Neural cell (in vitro differentiated cells): ENCODE results near the gene PHACTR2. TPM values are rescaled to one million over a fixed set of nuclear protein-coding genes. Genes with fewer than 3 reads are reported as not detected.

ENCODE experiments used
- H2AFZ ChIP-seq: fragments of 200-600, 300-800 bp; sonication (generic), shearing (Covaris generic); 2 replicates; pipeline ENCODE4 v1.6.0; 2014; ENCODE audit warnings: low read depth, mild to moderate bottlenecking, antibody characterized with exemption, low read length, moderate library complexity
- H3F3A ChIP-seq: fragments of 200-600 bp; shearing (Covaris generic); 2 replicates; pipeline ENCODE4 v1.6.1; 2016; ENCODE audit warnings: mild to moderate bottlenecking, moderate library complexity, mixed read lengths, antibody characterized with exemption, low read length; ENCODE audit not compliant: insufficient read depth, poor library complexity, severe bottlenecking
- H3K27ac ChIP-seq: fragments of 200-600, 300-800 bp; sonication (generic), shearing (Covaris generic); 2 replicates; pipeline ENCODE4 v1.5.1; 2014; ENCODE audit warnings: mild to moderate bottlenecking, low read length, moderate library complexity
- H3K27me3 ChIP-seq: fragments of 300-800, 200-600 bp; sonication (generic), shearing (Covaris generic); 2 replicates; pipeline ENCODE4 v1.6.0; 2014; ENCODE audit warnings: mild to moderate bottlenecking, low read depth, low read length, moderate library complexity; ENCODE audit not compliant: insufficient read depth
- H3K36me3 ChIP-seq: fragments of 300-800, 200-600 bp; sonication (generic), shearing (Covaris generic); 2 replicates; pipeline ENCODE4 v1.5.1; 2014; ENCODE audit warnings: mild to moderate bottlenecking, antibody characterized with exemption, low read length, moderate library complexity; ENCODE audit not compliant: insufficient read depth
- H3K4me2 ChIP-seq: fragments of 300-800, 200-600 bp; sonication (generic), shearing (Covaris generic); 2 replicates; pipeline ENCODE4 v1.6.0; 2014; ENCODE audit warnings: mild to moderate bottlenecking, low read length
- H3K4me3 ChIP-seq: fragments of 300-800, 200-600 bp; sonication (generic), shearing (Covaris generic); 2 replicates; pipeline ENCODE4 v1.5.1; 2014; ENCODE audit warnings: mild to moderate bottlenecking, low read length, moderate library complexity
- H3K79me2 ChIP-seq: fragments of 200-600 bp; shearing (Covaris generic); replicated peaks from 2 replicates; pipeline ENCODE4 v1.6.0; 2014; ENCODE audit warnings: mild to moderate bottlenecking, low read length, moderate library complexity; ENCODE audit not compliant: insufficient read depth
- H3K9ac ChIP-seq: fragments of 300-800, 200-600 bp; sonication (generic), shearing (Covaris generic); 2 replicates; pipeline ENCODE4 v1.6.1; 2016; ENCODE audit warnings: mild to moderate bottlenecking, low read length, mixed read lengths
- H3K9me2 ChIP-seq: fragments of 200-600 bp; shearing (Covaris generic); 2 replicates; pipeline ENCODE4 v1.6.1; 2016; ENCODE audit warnings: mild to moderate bottlenecking, low read length, mixed read lengths; ENCODE audit not compliant: insufficient read depth
- H3K9me3 ChIP-seq: fragments of 200-600, 300-800 bp; sonication (generic), shearing (Covaris generic); 2 replicates; pipeline ENCODE4 v1.6.1; 2016; ENCODE audit warnings: mild to moderate bottlenecking, mixed run types, low read length, moderate library complexity, mixed read lengths
- H4K20me1 ChIP-seq: fragments of 200-600 bp; shearing (Covaris generic); 2 replicates; pipeline ENCODE4 v1.6.1; 2016; ENCODE audit warnings: mild to moderate bottlenecking, mixed run types; ENCODE audit not compliant: insufficient read depth
- CTCF ChIP-seq: fragments of 450-650 bp; IDR thresholded peaks from 2 replicates; pipeline ENCODE4 v1.5.1; 2014; ENCODE audit warnings: antibody characterized with exemption, mild to moderate bottlenecking, moderate library complexity; ENCODE audit not compliant: poor library complexity, severe bottlenecking
- EP300 ChIP-seq: fragments of 450-650 bp; conservative IDR thresholded peaks from 2 replicates; pipeline ENCODE4 v1.6.1; 2014; ENCODE audit warnings: antibody characterized with exemption, mild to moderate bottlenecking, moderate library complexity; ENCODE audit not compliant: poor library complexity, severe bottlenecking
- EZH2 ChIP-seq: fragments of 200-600, 300-800 bp; shearing (Covaris generic), sonication (generic); IDR thresholded peaks from 2 replicates; pipeline ENCODE4 v1.6.1; 2014; ENCODE audit warnings: antibody characterized with exemption, low read length, borderline replicate concordance, mild to moderate bottlenecking; ENCODE audit not compliant: insufficient read depth, poor library complexity, severe bottlenecking
- MXI1 ChIP-seq: fragments of 450-650 bp; conservative IDR thresholded peaks from 2 replicates; pipeline ENCODE4 v1.6.1; 2014; ENCODE audit warnings: antibody characterized with exemption, mild to moderate bottlenecking; ENCODE audit not compliant: poor library complexity, severe bottlenecking
- POLR2AphosphoS5 ChIP-seq: IDR thresholded peaks from 2 replicates; pipeline ENCODE4 v1.6.1; 2012
- RAD21 ChIP-seq: fragments of 450-650 bp; conservative IDR thresholded peaks from 2 replicates; pipeline ENCODE4 v1.6.1; 2014; ENCODE audit warnings: antibody characterized with exemption, mild to moderate bottlenecking, moderate library complexity
- REST ChIP-seq: IDR thresholded peaks from 2 replicates; pipeline ENCODE4 v1.6.1; 2012; ENCODE audit warnings: borderline replicate concordance
- SMC3 ChIP-seq: fragments of 450-650 bp; conservative IDR thresholded peaks from 2 replicates; pipeline ENCODE4 v1.6.1; 2014; ENCODE audit warnings: antibody characterized with exemption, mild to moderate bottlenecking, moderate library complexity; ENCODE audit not compliant: poor library complexity
- TAF1 ChIP-seq: IDR thresholded peaks from 2 replicates; pipeline ENCODE4 v1.6.1; 2012; ENCODE audit warnings: low read depth
- polyA plus RNA-seq: library from polyadenylated mRNA; depleted of rRNA; stranded (reverse); fragments of >200 nt; gene quantifications from 2 replicates; pipeline ENCODE4 v1.2.3, GENCODE V29; 2014

Gene PHACTR2
- polyA plus RNA-seq, 1 donor from 2014 or later: 2.8 TPM

- Histone ChIP-seq H3K9me3 (no peaks in the 10 kb centered on the region), H3K27me3 (no peaks in the 10 kb centered on the region), H3K9me2 (no peaks in the 10 kb centered on the region), H4K20me1 (no peaks in the 10 kb centered on the region), H2AFZ (no peak overlapping the region), H3K9ac (no peak overlapping the region), H3K27ac (no peak overlapping the region), H3K79me2 (no peaks in the 10 kb centered on the region), H3K36me3 (no peaks in the 10 kb centered on the region), H3F3A (no peaks in the 10 kb centered on the region), H3K4me3 (no peak overlapping the region), H3K4me2 (no peak overlapping the region)
- TF ChIP-seq SMC3 (no peak), TAF1 (no peak), REST (no peak)
Observed at GRCh38 chr6:143766185-143766553, 88.4 kb downstream of the PHACTR2 start.

GRCh38 chr6:143767433-143767832 is 89.7 kb downstream of the PHACTR2 start:
- H3K4me2 ChIP-seq: no peak overlapping the region
- H3K9me2 ChIP-seq: no peaks in the 10 kb centered on the region
- no peaks in the 10 kb centered on the region for H3K36me3 ChIP-seq
- TF ChIP-seq MXI1 (no peak), RAD21 (no peak), CTCF (no peak), EP300 (no peak), SMC3 (no peak), TAF1 (no peak), EZH2 (no peak), REST (no peak), POLR2AphosphoS5 (no peak)
- H3K4me3 ChIP-seq: no peak overlapping the region
- no peaks in the 10 kb centered on the region for H3K9me3 ChIP-seq
- no peaks in the 10 kb centered on the region for H3K27me3 ChIP-seq
- H2AFZ ChIP-seq: no peak overlapping the region
- H4K20me1 ChIP-seq: no peaks in the 10 kb centered on the region
- no peaks in the 10 kb centered on the region for H3K79me2 ChIP-seq
- H3K9ac ChIP-seq: no peak overlapping the region
- H3K27ac ChIP-seq: no peak overlapping the region
- no peaks in the 10 kb centered on the region for H3F3A ChIP-seq
